Adrenal gland (tissue), 5 donors: ENCODE measurements around the gene SYNJ2.

Experiments
- CTCF ChIP-seq, 6 experiments: fragments of 450-650 bp in 4 of 6; fragments of 200-600 bp in 2 of 6; sonication (generic) in 1 of 6; IDR thresholded peaks; 1 replicate in 5 of 6; 2 replicates in 1 of 6; pipeline versions ENCODE4 v1.5.1 to v1.8.0; 2016 to 2021; ENCODE audit warnings: antibody characterized with exemption in 6 of 6, mild to moderate bottlenecking in 2 of 6, moderate library complexity in 1 of 6
- POLR2A ChIP-seq, 2 donors: fragments of 450-650 bp; IDR thresholded peaks; one replicate each; pipeline ENCODE4 v1.6.1; 2017; ENCODE audit warnings: antibody characterized with exemption in 2 of 2, mild to moderate bottlenecking in 2 of 2, moderate library complexity in 1 of 2
- donor health status: DM: no; HTN: no; CAD: no.

- TF ChIP-seq POLR2A (IDR thresholded peaks at IDR 0.05), result no peak
- no peak for TF ChIP-seq CTCF (IDR thresholded peaks at IDR 0.05)
These were observed 17.6 kb upstream of the SYNJ2 start for GRCh38 chr6:157964100-157964499.
